ENCODE measurements around the gene ZNF440.
"Not testable (repeated sequence)": the region's sequence is repeated elsewhere in the genome, so short reads cannot be mapped to it uniquely, and the experiment has no call there.

ZNF440 gene

GRCh38 chr19:11814029-11814699, at the start of gene ZNF440:
TSS of gene ZNF440 (plus strand) at chr19:11814273. CDS start at chr19:11814448, 175 bp downstream.
- FAIRE-seq: peak; percentile 68

- FAIRE-seq: no peak
Measured at GRCh38 chr19:11766597-11767591, 47.2 kb upstream of the ZNF440 start, which contains the start of gene ZNF441. TSS of gene ZNF441 (plus strand) at chr19:11767000. CDS start at chr19:11767194, 194 bp downstream.

GRCh38 chr19:11767633-11768133, 46.4 kb upstream of the ZNF440 start:
- no peak for FAIRE-seq

GRCh38 chr19:11769995-11770394, 44.1 kb upstream of the ZNF440 start:
- FAIRE-seq: no peak

GRCh38 chr19:11771520-11771919, 42.6 kb upstream of the ZNF440 start:
- not testable (repeated sequence) for FAIRE-seq

- not testable (repeated sequence) for FAIRE-seq
Measured at GRCh38 chr19:11776669-11777068, 37.4 kb upstream of the ZNF440 start.

- FAIRE-seq: no peak
Measured at GRCh38 chr19:11780431-11781020, 33.5 kb upstream of the ZNF440 start.

- FAIRE-seq: no peak
Measured at GRCh38 chr19:11781295-11782057, 32.6 kb upstream of the ZNF440 start.

- FAIRE-seq: no peak
Measured at GRCh38 chr19:11783767-11784166, 30.3 kb upstream of the ZNF440 start.

- FAIRE-seq: no peak
Measured at GRCh38 chr19:11784356-11784755, 29.7 kb upstream of the ZNF440 start.

GRCh38 chr19:11787536-11787935, 26.5 kb upstream of the ZNF440 start:
- no peak for FAIRE-seq

- FAIRE-seq: no peak
Measured at GRCh38 chr19:11792942-11793341, 21.1 kb upstream of the ZNF440 start.

GRCh38 chr19:11797491-11797890, 16.6 kb upstream of the ZNF440 start:
- FAIRE-seq: no peak

GRCh38 chr19:11798391-11799330, 15.4 kb upstream of the ZNF440 start, which contains the start of gene ZNF491:
TSS of gene ZNF491 (plus strand) at chr19:11798523. CDS start at chr19:11805954, 7,431 bp downstream.
- FAIRE-seq: peak; percentile 14

- FAIRE-seq: no peak
Measured at GRCh38 chr19:11806354-11807098, 7.5 kb upstream of the ZNF440 start.

- no peak for FAIRE-seq
Measured at GRCh38 chr19:11807099-11807380, 7.0 kb upstream of the ZNF440 start.

- no peak for FAIRE-seq
Measured at GRCh38 chr19:11813703-11814028, 407 bp upstream of the ZNF440 start.

GRCh38 chr19:11814700-11815035, 595 bp downstream of the ZNF440 start:
- no peak for FAIRE-seq

GRCh38 chr19:11821474-11822109, 7.5 kb downstream of the ZNF440 start:
- no peak for FAIRE-seq
